Femur (tissue), 1 donor: ENCODE results near the gene TBC1D22A.

Experiments
- DNase-seq: peaks from one replicate; pipeline ENCODE4 v3.0.0-alpha.2; 2017

Gene TBC1D22A

GRCh38 chr22:47210112-47210657 is 447.7 kb downstream of the TBC1D22A start:
- DNase-seq, result no peak

GRCh38 chr22:47210686-47211085 is 448.2 kb downstream of the TBC1D22A start:
- DNase-seq, result no peak

GRCh38 chr22:47213571-47214230 is 451.3 kb downstream of the TBC1D22A start:
- no peak for DNase-seq

GRCh38 chr22:47215851-47216250 is 453.4 kb downstream of the TBC1D22A start:
- DNase-seq, result no peak

- DNase-seq, result no peak
Observed at GRCh38 chr22:47218671-47219070, 456.2 kb downstream of the TBC1D22A start.

GRCh38 chr22:47219789-47220188 is 457.3 kb downstream of the TBC1D22A start:
- DNase-seq, result no peak

GRCh38 chr22:47220752-47221151 is 458.3 kb downstream of the TBC1D22A start:
- no peak for DNase-seq

- DNase-seq, result no peak
Observed at GRCh38 chr22:47221840-47222615, 459.6 kb downstream of the TBC1D22A start.
